ENCODE data around the gene BSND. TPM values are rescaled to one million over a fixed set of nuclear protein-coding genes. Genes with fewer than 3 reads are reported as not detected.

The BSND gene
- polyA plus RNA-seq, 1 donor (not counting 4 experiments of a cell fraction or from before 2014, with no cell fraction given): not detected

- Histone ChIP-seq H3K27ac (ENCODE audit: control insufficient read depth, insufficient read depth, low read length) (no peak overlapping the region), H4K20me1 (ENCODE audit: control insufficient read depth, extremely low read depth, insufficient read depth, low read length) (no peaks in the 10 kb centered on the region), H3K4me1 (ENCODE audit: control insufficient read depth, extremely low read depth, insufficient read depth, low read length) (no peaks in the 10 kb centered on the region), H2AFZ (ENCODE audit: control insufficient read depth, low read length) (no peak overlapping the region), H3K4me2 (ENCODE audit: control insufficient read depth, extremely low read depth, insufficient read depth, low read depth, low read length) (no peak overlapping the region), H3K4me3 (ENCODE audit: control insufficient read depth in 2 of 3, extremely low read depth in 1 of 3, insufficient read depth in 2 of 3, low read depth in 1 of 3, low read length in 3 of 3) (no peak overlapping the region), H3K9ac (ENCODE audit: control insufficient read depth, extremely low read depth, insufficient read depth, low read length) (no peak overlapping the region), H3K9me3 (ENCODE audit: control insufficient read depth, low read depth, low read length) (no peaks in the 10 kb centered on the region), H3K9me1 (ENCODE audit: control insufficient read depth, extremely low read depth, insufficient read depth, low read length) (no peaks in the 10 kb centered on the region), H3K36me3 (ENCODE audit: control insufficient read depth in 2 of 2, extremely low read depth in 1 of 2, insufficient read depth in 2 of 2, low read length in 2 of 2) (no peaks in the 10 kb centered on the region), H3K27me3 (ENCODE audit: control insufficient read depth, extremely low read depth, insufficient read depth, low read length) (no peaks in the 10 kb centered on the region), H3K79me2 (ENCODE audit: control insufficient read depth, insufficient read depth, low read length) (no peaks in the 10 kb centered on the region)
- no peak for DNase-seq (ENCODE audit: low read depth, low spot score)
- TF ChIP-seq CTCF (optimal IDR thresholded peaks at IDR 0.05 in 1 of 3, IDR thresholded peaks at IDR 0.05 in 1 of 3, conservative IDR thresholded peaks at IDR 0.05 in 1 of 3; ENCODE audit: extremely low read depth in 1 of 3, insufficient read depth in 2 of 3, low read length in 3 of 3) (no peak), EZH2 (IDR thresholded peaks at IDR 0.05; ENCODE audit: low read length) (no peak)
- no peak for FAIRE-seq
- dilution Hi-C loops (cut with MboI; ENCODE audit: extremely low pct_ligation_motif_present, low sequenced_read_pairs): no loop called here
Observed at GRCh38 chr1:54985556-54985955, 13.2 kb upstream of the BSND start.

- Histone ChIP-seq H3K27me3 (ENCODE audit: control insufficient read depth, extremely low read depth, insufficient read depth, low read length) (no peaks in the 10 kb centered on the region), H3K9me1 (ENCODE audit: control insufficient read depth, extremely low read depth, insufficient read depth, low read length) (no peaks in the 10 kb centered on the region), H3K4me1 (ENCODE audit: control insufficient read depth, extremely low read depth, insufficient read depth, low read length) (no peaks in the 10 kb centered on the region), H2AFZ (ENCODE audit: control insufficient read depth, low read length) (no peak overlapping the region), H3K79me2 (ENCODE audit: control insufficient read depth, insufficient read depth, low read length) (no peaks in the 10 kb centered on the region), H4K20me1 (ENCODE audit: control insufficient read depth, extremely low read depth, insufficient read depth, low read length) (no peaks in the 10 kb centered on the region), H3K9me3 (ENCODE audit: control insufficient read depth, low read depth, low read length) (no peaks in the 10 kb centered on the region), H3K9ac (ENCODE audit: control insufficient read depth, extremely low read depth, insufficient read depth, low read length) (no peak overlapping the region), H3K27ac (ENCODE audit: control insufficient read depth, insufficient read depth, low read length) (no peak overlapping the region), H3K36me3 (ENCODE audit: control insufficient read depth in 2 of 2, extremely low read depth in 1 of 2, insufficient read depth in 2 of 2, low read length in 2 of 2) (no peaks in the 10 kb centered on the region), H3K4me2 (ENCODE audit: control insufficient read depth, extremely low read depth, insufficient read depth, low read depth, low read length) (no peak overlapping the region), H3K4me3 (ENCODE audit: control insufficient read depth in 2 of 3, extremely low read depth in 1 of 3, insufficient read depth in 2 of 3, low read depth in 1 of 3, low read length in 3 of 3) (no peak overlapping the region)
- DNase-seq (ENCODE audit: low read depth, low spot score) (no peak), FAIRE-seq (no peak)
- TF ChIP-seq EZH2 (IDR thresholded peaks at IDR 0.05; ENCODE audit: low read length) (no peak), CTCF (optimal IDR thresholded peaks at IDR 0.05 in 1 of 3, IDR thresholded peaks at IDR 0.05 in 1 of 3, conservative IDR thresholded peaks at IDR 0.05 in 1 of 3; ENCODE audit: extremely low read depth in 1 of 3, insufficient read depth in 2 of 3, low read length in 3 of 3) (no peak)
- dilution Hi-C loops (cut with MboI; ENCODE audit: extremely low pct_ligation_motif_present, low sequenced_read_pairs): no loop called here
Observed at GRCh38 chr1:54986025-54986424, 12.7 kb upstream of the BSND start.
